Vagina (tissue), 2 donors: ENCODE data around the gene SNAPC5.

ENCODE experiments used
- POLR2A ChIP-seq, 2 donors: fragments of 450-650 bp; IDR thresholded peaks; one replicate each; pipeline ENCODE4 v1.6.1; 2017; ENCODE audit warnings: antibody characterized with exemption in 2 of 2, mild to moderate bottlenecking in 2 of 2, moderate library complexity in 2 of 2
- POLR2AphosphoS5 ChIP-seq, 2 donors: sonication (generic); formaldehyde crosslinking; IDR thresholded peaks; one replicate each; pipeline ENCODE4 v1.9.0; 2017; ENCODE audit warnings: antibody characterized with exemption in 2 of 2, mild to moderate bottlenecking in 2 of 2, low read depth in 1 of 2; ENCODE audit not compliant: insufficient read depth in 1 of 2
- TF ChIP-seq, protein P1 (sequence below), 3 experiments: fragments of 450-650 bp in 2 of 3; fragments of 200-600 bp in 1 of 3; sonication (generic) in 1 of 3; IDR thresholded peaks; one replicate each; pipeline ENCODE4 v1.5.1; 2017 to 2019; ENCODE audit warnings: antibody characterized with exemption in 3 of 3, mild to moderate bottlenecking in 2 of 3, moderate library complexity in 2 of 3

DNA sequence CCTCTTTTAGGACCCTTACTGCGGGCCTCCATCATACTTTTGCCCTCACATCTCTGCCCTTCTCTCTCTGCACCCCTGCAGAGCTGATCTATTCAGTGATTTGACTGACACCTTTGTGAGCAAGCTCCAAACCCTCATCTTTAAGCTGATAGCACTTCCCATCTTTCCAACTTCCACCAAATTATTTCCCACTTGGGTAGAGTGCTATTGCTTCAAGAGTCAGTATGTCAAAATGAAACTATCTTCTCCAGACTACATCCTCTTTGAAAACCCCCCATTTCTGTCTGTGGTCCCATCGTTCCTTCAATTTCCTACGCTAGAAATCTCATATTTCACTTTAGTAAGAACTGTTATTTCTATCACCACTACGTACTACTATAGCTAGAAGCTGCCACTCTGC lies 27.3 kb upstream of the SNAPC5 start:
- TF ChIP-seq, protein P1, sequence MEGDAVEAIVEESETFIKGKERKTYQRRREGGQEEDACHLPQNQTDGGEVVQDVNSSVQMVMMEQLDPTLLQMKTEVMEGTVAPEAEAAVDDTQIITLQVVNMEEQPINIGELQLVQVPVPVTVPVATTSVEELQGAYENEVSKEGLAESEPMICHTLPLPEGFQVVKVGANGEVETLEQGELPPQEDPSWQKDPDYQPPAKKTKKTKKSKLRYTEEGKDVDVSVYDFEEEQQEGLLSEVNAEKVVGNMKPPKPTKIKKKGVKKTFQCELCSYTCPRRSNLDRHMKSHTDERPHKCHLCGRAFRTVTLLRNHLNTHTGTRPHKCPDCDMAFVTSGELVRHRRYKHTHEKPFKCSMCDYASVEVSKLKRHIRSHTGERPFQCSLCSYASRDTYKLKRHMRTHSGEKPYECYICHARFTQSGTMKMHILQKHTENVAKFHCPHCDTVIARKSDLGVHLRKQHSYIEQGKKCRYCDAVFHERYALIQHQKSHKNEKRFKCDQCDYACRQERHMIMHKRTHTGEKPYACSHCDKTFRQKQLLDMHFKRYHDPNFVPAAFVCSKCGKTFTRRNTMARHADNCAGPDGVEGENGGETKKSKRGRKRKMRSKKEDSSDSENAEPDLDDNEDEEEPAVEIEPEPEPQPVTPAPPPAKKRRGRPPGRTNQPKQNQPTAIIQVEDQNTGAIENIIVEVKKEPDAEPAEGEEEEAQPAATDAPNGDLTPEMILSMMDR (IDR thresholded peaks at IDR 0.05) = no peak
- TF ChIP-seq POLR2A (IDR thresholded peaks at IDR 0.05) = no peak
- no peak for TF ChIP-seq POLR2AphosphoS5 (IDR thresholded peaks at IDR 0.05; ENCODE audit: insufficient read depth in 1 of 2, low read depth in 1 of 2)
